Fibroblast of lung (primary cell): ENCODE measurements around the gene IGF2BP2. TPM values are rescaled to one million over a fixed set of nuclear protein-coding genes. Genes with fewer than 3 reads are reported as not detected.

Experiments used
- DNase-seq, 2 donors: peaks; one replicate each; pipeline versions ENCODE4 v3.0.0 to v3.0.0-alpha.2; 2010; ENCODE audit warnings: low read depth in 2 of 2
- H2AFZ ChIP-seq: 2 replicates; pipeline ENCODE4 v1.5.1; 2012; ENCODE audit warnings: low read length, control low read depth, inconsistent platforms
- H3K27ac ChIP-seq: 2 replicates; pipeline ENCODE4 v1.5.1; 2011; ENCODE audit warnings: low read length, control low read depth; ENCODE audit not compliant: insufficient read depth
- H3K27me3 ChIP-seq: 2 replicates; pipeline ENCODE4 v1.5.1; 2011; ENCODE audit warnings: mild to moderate bottlenecking, low read length; ENCODE audit not compliant: control insufficient read depth, insufficient read depth
- H3K36me3 ChIP-seq: 2 replicates; pipeline ENCODE4 v1.5.1; 2011; ENCODE audit warnings: low read length; ENCODE audit not compliant: control insufficient read depth, insufficient read depth
- H3K4me1 ChIP-seq: 2 replicates; pipeline ENCODE4 v1.5.1; 2011; ENCODE audit warnings: low read length; ENCODE audit not compliant: control insufficient read depth, insufficient read depth; ENCODE audit errors: extremely low read depth
- H3K4me2 ChIP-seq: 2 replicates; pipeline ENCODE4 v1.5.1; 2011; ENCODE audit warnings: low read length, control low read depth; ENCODE audit not compliant: insufficient read depth; ENCODE audit errors: extremely low read depth
- H3K4me3 ChIP-seq, 4 experiments: fragments of 200-600 bp in 1 of 4; sonication (generic) in 1 of 4; replicated peaks in 1 of 4; 2 replicates each; pipeline ENCODE4 v1.5.1; 2011 to 2016; ENCODE audit warnings: low read length in 4 of 4, low read depth in 3 of 4, mild to moderate bottlenecking in 3 of 4, control low read depth in 2 of 4, inconsistent platforms in 1 of 4, mixed read lengths in 1 of 4; ENCODE audit not compliant: insufficient read depth in 1 of 4; ENCODE audit errors: control extremely low read depth in 1 of 4
- H3K79me2 ChIP-seq: 2 replicates; pipeline ENCODE4 v1.5.1; 2012; ENCODE audit warnings: mild to moderate bottlenecking, low read length, inconsistent platforms; ENCODE audit not compliant: control insufficient read depth, insufficient read depth
- H3K9ac ChIP-seq: 2 replicates; pipeline ENCODE4 v1.5.1; 2011; ENCODE audit warnings: mild to moderate bottlenecking, low read length, control low read depth; ENCODE audit not compliant: insufficient read depth
- H3K9me3 ChIP-seq: 2 replicates; pipeline ENCODE4 v1.5.1; 2012; ENCODE audit warnings: low read depth, low read length; ENCODE audit not compliant: control insufficient read depth, insufficient read depth
- H4K20me1 ChIP-seq: 2 replicates; pipeline ENCODE4 v1.5.1; 2011; ENCODE audit warnings: low read length; ENCODE audit not compliant: control insufficient read depth, insufficient read depth; ENCODE audit errors: extremely low read depth
- EZH2 ChIP-seq: IDR thresholded peaks from 2 replicates; pipeline ENCODE4 v1.5.1; 2012; ENCODE audit warnings: low read length, control low read depth, mild to moderate bottlenecking; ENCODE audit errors: missing control alignments
- polyA plus RNA-seq, 2 donors: library from polyadenylated mRNA; depleted of rRNA in 1 of 2; stranded (reverse) in 1 of 2; unstranded in 1 of 2; fragments of >200 nt; gene quantifications; 2 replicates each; pipeline ENCODE4 v1.2.1, GENCODE V29; 2011 to 2012; ENCODE audit warnings: missing spikeins in 1 of 2
- total RNA-seq: library from RNA; depleted of rRNA; stranded (reverse); fragments of >200 nt; gene quantifications from 2 replicates; pipeline ENCODE4 v1.2.1, GENCODE V29; 2014
- TF ChIP-seq, protein P1 (sequence below), 2 donors: IDR thresholded peaks in 1 of 2; conservative IDR thresholded peaks in 1 of 2; 1 replicate in 1 of 2; 2 replicates in 1 of 2; pipeline ENCODE4 v1.5.1; 2011 to 2012; ENCODE audit warnings: low read length in 2 of 2, control low read depth in 1 of 2, inconsistent platforms in 1 of 2, low read depth in 1 of 2, mild to moderate bottlenecking in 1 of 2

The IGF2BP2 gene
- total and polyA plus RNA-seq, 2 donors (not counting 1 experiment from before 2014, with no cell fraction given) = 5.5 to 46.1 TPM

DNA sequence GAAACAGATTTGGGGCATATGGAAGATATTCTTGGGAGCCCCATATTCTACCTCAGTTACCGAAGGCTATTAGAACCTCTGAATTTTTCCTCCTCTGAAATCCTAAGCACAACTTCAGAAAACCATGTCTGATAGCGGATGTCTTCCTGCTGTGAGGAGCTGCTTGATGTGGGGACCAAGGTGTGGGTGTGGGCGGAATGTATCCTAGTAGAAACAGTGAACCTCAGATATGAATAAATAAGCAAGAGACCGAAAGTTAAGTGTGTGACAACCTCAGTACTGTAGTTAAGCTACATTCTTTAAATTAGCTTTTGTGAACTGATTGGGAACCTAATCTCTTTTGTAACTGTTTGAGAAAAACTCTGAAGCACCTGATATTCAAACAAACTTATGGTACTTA is 191.8 kb downstream of the IGF2BP2 start:
- Histone ChIP-seq H3K79me2 (no peaks in the 10 kb centered on the region), H3K27ac (no peak overlapping the region), H3K9ac (no peak overlapping the region), H2AFZ (no peak overlapping the region), H3K4me3 (no peak overlapping the region), H3K9me3 (no peaks in the 10 kb centered on the region), H3K36me3 (no peaks in the 10 kb centered on the region), H4K20me1 (no peaks in the 10 kb centered on the region), H3K27me3 (no peaks in the 10 kb centered on the region), H3K4me1 (peaks cover 7% of the 10 kb centered on the region), H3K4me2 (no peak overlapping the region)
- TF ChIP-seq, protein P1, sequence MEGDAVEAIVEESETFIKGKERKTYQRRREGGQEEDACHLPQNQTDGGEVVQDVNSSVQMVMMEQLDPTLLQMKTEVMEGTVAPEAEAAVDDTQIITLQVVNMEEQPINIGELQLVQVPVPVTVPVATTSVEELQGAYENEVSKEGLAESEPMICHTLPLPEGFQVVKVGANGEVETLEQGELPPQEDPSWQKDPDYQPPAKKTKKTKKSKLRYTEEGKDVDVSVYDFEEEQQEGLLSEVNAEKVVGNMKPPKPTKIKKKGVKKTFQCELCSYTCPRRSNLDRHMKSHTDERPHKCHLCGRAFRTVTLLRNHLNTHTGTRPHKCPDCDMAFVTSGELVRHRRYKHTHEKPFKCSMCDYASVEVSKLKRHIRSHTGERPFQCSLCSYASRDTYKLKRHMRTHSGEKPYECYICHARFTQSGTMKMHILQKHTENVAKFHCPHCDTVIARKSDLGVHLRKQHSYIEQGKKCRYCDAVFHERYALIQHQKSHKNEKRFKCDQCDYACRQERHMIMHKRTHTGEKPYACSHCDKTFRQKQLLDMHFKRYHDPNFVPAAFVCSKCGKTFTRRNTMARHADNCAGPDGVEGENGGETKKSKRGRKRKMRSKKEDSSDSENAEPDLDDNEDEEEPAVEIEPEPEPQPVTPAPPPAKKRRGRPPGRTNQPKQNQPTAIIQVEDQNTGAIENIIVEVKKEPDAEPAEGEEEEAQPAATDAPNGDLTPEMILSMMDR (conservative IDR thresholded peaks at IDR 0.05 in 1 of 2, IDR thresholded peaks at IDR 0.05 in 1 of 2; ENCODE audit: low read depth in 1 of 2, low read length in 2 of 2) = no peak
- TF ChIP-seq EZH2 = no peak
- no peak for DNase-seq

DNA sequence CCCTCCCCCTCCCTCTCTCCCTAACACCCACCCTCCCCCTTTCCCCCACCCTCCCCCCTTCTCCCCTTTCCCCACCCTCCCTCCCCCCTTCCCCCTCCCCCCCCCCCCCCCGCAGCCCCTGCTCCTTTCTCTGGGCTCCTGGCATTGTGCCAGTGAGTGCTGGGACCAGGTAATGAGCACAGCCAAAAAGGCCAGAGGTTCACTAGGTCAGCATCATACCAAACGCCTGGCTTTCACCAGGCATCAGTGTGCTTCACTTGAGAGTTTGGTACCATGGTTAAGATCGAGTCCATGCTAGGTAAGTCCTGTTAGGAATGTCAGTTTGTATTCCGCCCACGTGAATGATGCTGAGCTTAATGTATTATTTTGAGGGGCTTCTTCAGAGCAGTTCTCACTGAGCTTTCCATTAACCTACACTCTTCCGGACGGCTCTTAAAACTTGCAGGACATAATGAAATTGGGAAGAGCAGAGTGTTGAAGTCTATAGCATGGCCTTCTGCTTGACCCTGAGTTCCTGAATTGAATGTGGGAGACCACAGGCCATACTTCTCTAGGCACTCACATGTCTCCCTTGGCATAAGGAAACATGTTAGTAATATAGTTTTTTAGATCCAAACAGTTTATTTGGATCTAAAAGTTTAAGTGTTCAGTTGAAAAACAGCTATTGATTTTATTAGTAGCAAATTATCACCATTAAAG is 193.2 kb downstream of the IGF2BP2 start:
- Histone ChIP-seq H3K9me3 (no peaks in the 10 kb centered on the region), H3K79me2 (no peaks in the 10 kb centered on the region), H3K4me3 (no peak overlapping the region), H3K27ac (no peak overlapping the region), H3K36me3 (no peaks in the 10 kb centered on the region), H2AFZ (no peak overlapping the region), H4K20me1 (no peaks in the 10 kb centered on the region), H3K27me3 (no peaks in the 10 kb centered on the region), H3K4me1 (peaks cover 7% of the 10 kb centered on the region), H3K4me2 (no peak overlapping the region), H3K9ac (no peak overlapping the region)
- peak in 1 of 2 donors; percentile 22 for DNase-seq
- TF ChIP-seq, protein P1 (conservative IDR thresholded peaks at IDR 0.05 in 1 of 2, IDR thresholded peaks at IDR 0.05 in 1 of 2; ENCODE audit: low read depth in 1 of 2, low read length in 2 of 2) = no peak
- TF ChIP-seq EZH2 = no peak

DNA sequence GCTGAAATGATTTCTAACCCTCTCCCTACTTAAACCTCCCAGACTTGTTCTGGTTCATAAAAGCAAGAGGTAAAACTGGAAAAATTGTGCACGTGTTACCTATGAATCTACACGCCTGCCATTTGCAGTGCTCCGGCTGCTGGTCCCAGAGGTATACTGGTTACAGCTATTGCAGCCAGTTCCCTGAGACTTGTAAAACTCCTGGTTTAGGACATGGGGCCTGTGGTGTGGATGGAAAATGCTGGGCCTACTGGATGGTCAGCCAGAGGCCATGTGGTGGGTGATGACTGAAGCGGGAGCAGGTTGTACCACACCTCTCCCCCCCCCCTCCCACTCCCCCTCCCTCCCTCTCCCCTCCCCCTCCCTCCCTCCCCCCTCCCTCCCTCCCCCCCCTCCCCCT is 193.7 kb downstream of the IGF2BP2 start:
- Histone ChIP-seq H3K4me3 (no peak overlapping the region), H2AFZ (no peak overlapping the region), H4K20me1 (no peaks in the 10 kb centered on the region), H3K4me1 (peaks cover 7% of the 10 kb centered on the region), H3K9me3 (no peaks in the 10 kb centered on the region), H3K27ac (no peak overlapping the region), H3K79me2 (no peaks in the 10 kb centered on the region), H3K27me3 (no peaks in the 10 kb centered on the region), H3K9ac (no peak overlapping the region), H3K4me2 (no peak overlapping the region), H3K36me3 (no peaks in the 10 kb centered on the region)
- DNase-seq = no peak
- TF ChIP-seq EZH2 = no peak
- TF ChIP-seq, protein P1 (conservative IDR thresholded peaks at IDR 0.05 in 1 of 2, IDR thresholded peaks at IDR 0.05 in 1 of 2; ENCODE audit: low read depth in 1 of 2, low read length in 2 of 2) = no peak
